Esophagus muscularis mucosa (tissue), 3 donors: Measurements from ENCODE around the gene DNAH6.

Experiments used
- CTCF ChIP-seq, 3 experiments: fragments of 200-600 bp in 2 of 3; fragments of 450-650 bp in 1 of 3; sonication (generic) in 2 of 3; IDR thresholded peaks; one replicate each; pipeline ENCODE4 v1.5.1; 2017 to 2019; ENCODE audit warnings: antibody characterized with exemption in 3 of 3, mild to moderate bottlenecking in 2 of 3, moderate library complexity in 1 of 3
- POLR2A ChIP-seq: fragments of 450-650 bp; IDR thresholded peaks from one replicate; pipeline ENCODE4 v1.6.1; 2017; ENCODE audit warnings: antibody characterized with exemption, moderate library complexity, mild to moderate bottlenecking, low read depth

GRCh38 chr2:84649487-84650142, 133.3 kb downstream of the DNAH6 start:
- TF ChIP-seq CTCF (IDR thresholded peaks at IDR 0.05) = no peak
- no peak for TF ChIP-seq POLR2A
